Activated T-cell treated with anti-CD3 and anti-CD28 coated beads, Interleukin-2, amount 50 U/mL, for 72 hours (primary cell): ENCODE data around the gene CFAP99. TPM values are rescaled to one million over a fixed set of nuclear protein-coding genes. Genes with fewer than 3 reads are reported as not detected.

Experiments used
- ATAC-seq, 2 donors: fragments of 150-1000 bp; cut with Tn5 transposase; replicated peaks in 1 of 2; 2 replicates each; pipeline ENCODE4 v1.10.0; 2021; ENCODE audit warnings: moderate library complexity in 2 of 2, mild to moderate bottlenecking in 1 of 2
- DNase-seq, 2 donors: peaks; one replicate each; pipeline ENCODE4 v3.0.0; 2021 to 2022; ENCODE audit warnings: mixed read lengths in 1 of 2
- H3K27ac Mint-ChIP-seq: one replicate; pipeline ENCODE4 v1.8.0; 2022; ENCODE audit warnings: mild to moderate bottlenecking, moderate library complexity, mixed read lengths
- H3K27me3 Mint-ChIP-seq: one replicate; pipeline ENCODE4 v1.8.0; 2022; ENCODE audit warnings: low read depth, mixed read lengths
- H3K36me3 Mint-ChIP-seq, 2 donors: one replicate each; pipeline ENCODE4 v1.8.0; 2022; ENCODE audit warnings: mixed read lengths in 2 of 2, mild to moderate bottlenecking in 1 of 2; ENCODE audit not compliant: insufficient read depth in 2 of 2
- H3K4me1 Mint-ChIP-seq: one replicate; pipeline ENCODE4 v1.8.0; 2022; ENCODE audit warnings: low read depth, mixed read lengths
- H3K4me3 Mint-ChIP-seq, 2 donors: one replicate each; pipeline ENCODE4 v1.8.0; 2022; ENCODE audit warnings: mild to moderate bottlenecking in 2 of 2, mixed read lengths in 2 of 2, moderate library complexity in 2 of 2
- H3K9me3 Mint-ChIP-seq, 2 donors: one replicate each; pipeline ENCODE4 v1.8.0; 2022; ENCODE audit warnings: mixed read lengths in 2 of 2
- total RNA-seq, 2 donors: library from RNA; stranded (reverse); gene quantifications; one replicate each; pipeline ENCODE4 v1.2.3, GENCODE V29; 2022

The CFAP99 gene
- total RNA-seq, 2 donors from 2014 or later: not detected

DNA sequence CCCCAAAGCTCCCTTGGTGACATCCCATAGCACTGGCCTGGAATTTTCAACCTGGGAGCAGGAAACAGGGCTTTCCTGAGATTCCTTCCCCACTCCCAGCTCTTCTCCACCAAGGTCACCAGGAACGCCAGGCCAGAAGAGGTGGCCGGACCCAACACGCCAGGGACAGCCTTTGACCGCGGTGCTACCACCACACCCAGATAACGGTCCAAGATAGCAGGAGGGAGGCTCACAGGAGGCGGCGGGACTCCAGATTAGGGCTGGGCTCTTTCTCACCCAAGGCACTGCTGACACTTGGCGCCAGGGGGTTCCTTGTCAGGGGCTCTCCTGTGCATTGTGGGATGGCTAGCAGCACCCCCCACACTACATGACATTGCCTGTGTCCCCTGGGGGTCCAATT lies 23.2 kb upstream of the CFAP99 start:
- DNase-seq: no peak
- Mint-ChIP-seq H3K4me1 (peaks cover 28% of the 10 kb centered on the region), H3K27me3 (peaks cover 18% of the 10 kb centered on the region), H3K36me3 (no peaks in the 10 kb centered on the region), H3K9me3 (no peaks in the 10 kb centered on the region), H3K4me3 (no peak overlapping the region), H3K27ac (no peak overlapping the region)
- ATAC-seq: no peak

DNA sequence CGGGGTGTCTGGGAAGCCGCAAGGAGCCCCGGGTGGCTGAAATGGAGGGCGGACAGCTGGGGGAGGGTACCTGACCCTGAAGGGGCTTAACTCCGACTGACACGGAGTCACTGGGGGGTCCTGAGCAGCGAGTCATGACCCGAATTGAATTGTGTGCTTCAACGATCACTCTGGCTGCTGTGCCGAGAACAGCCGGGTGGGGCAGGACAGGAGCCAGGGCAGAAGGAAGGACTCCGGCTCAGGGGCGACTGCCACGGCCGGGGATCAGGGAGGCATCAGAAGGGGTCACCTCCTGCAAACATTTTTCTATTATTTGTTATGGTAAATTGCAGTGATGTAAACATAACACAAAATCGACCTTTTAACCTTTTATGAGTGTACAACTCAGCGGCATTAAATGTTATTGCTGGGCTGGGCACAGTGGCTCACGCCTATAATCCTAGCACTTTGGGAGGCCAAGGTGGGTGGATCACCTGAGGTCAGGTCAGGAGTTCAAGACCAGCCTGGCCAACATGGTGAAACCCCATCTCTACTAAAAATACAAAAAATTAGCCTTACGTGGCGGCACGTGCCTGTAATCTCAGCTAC lies 21.9 kb upstream of the CFAP99 start:
- H3K27me3 Mint-ChIP-seq: peaks cover 6% of the 10 kb centered on the region
- H3K9me3 Mint-ChIP-seq: no peaks in the 10 kb centered on the region
- no peak overlapping the region for H3K4me3 Mint-ChIP-seq
- peaks cover 26% of the 10 kb centered on the region for H3K4me1 Mint-ChIP-seq
- no peaks in the 10 kb centered on the region for H3K36me3 Mint-ChIP-seq
- no peak overlapping the region for H3K27ac Mint-ChIP-seq
- DNase-seq (no peak), ATAC-seq (no peak)

DNA sequence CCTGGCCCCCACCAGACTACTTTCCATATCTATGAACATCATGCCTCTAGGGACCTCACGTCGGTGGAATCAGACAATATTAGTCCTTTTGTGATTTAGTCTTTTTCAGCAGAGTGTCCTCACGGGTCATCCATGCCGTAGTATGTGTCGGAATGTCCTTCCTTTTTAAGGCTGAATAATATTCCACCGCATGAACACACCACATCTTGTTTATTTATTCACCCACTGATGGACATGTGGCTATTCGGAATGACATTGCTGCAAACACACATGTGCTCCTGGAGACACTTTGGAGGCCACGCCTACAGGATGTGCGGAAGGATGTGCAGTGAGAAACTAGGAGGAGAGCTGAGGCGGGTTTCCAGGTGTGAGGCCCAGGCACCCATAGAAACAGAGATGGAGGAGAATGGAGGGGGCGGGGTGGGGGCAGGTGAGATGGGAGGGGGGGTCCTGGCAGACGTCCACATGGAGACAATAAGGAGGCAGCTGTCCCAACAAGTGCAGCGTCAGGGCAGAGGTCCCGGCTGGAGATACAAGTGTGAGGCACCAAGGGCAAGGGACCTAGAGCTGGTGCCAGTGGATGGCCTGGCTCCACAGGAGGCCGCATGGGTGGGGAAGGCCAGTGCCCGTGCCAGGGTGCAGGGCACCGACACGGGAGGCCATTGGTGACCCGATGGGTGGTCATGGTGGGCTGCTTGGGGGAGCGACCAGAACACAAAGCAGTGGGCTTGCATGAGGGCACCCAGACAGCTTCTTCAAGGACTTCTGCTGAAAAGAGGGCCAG lies 21.0 kb upstream of the CFAP99 start:
- H3K36me3 Mint-ChIP-seq: no peaks in the 10 kb centered on the region
- no peaks in the 10 kb centered on the region for H3K27me3 Mint-ChIP-seq
- H3K9me3 Mint-ChIP-seq: no peaks in the 10 kb centered on the region
- peaks cover 32% of the 10 kb centered on the region for H3K4me1 Mint-ChIP-seq
- H3K4me3 Mint-ChIP-seq: no peak overlapping the region
- H3K27ac Mint-ChIP-seq: no peak overlapping the region
- no peak for DNase-seq
- ATAC-seq: no peak

DNA sequence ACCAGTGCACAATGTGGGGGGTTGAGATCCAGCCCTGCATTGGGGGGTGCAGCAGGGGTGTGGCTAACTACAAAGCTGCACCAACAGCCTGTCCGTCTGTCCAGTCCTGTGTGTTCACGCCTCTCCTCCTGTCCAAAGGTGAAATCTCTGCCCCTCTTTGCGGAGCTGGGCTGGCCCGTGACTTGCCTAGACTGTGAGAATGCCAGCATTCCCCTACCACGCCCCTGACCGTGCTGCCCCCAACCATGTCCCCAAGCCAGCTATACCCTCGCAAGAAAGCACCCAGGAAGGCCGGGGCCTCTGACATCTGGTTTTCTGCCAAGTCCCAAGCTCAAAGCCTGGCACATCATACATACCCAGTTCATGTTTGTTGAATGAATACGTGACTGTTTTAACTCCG lies 19.5 kb upstream of the CFAP99 start:
- Mint-ChIP-seq H3K9me3 (no peaks in the 10 kb centered on the region), H3K27ac (no peak overlapping the region), H3K4me1 (peaks cover 20% of the 10 kb centered on the region), H3K4me3 (no peak overlapping the region), H3K36me3 (no peaks in the 10 kb centered on the region), H3K27me3 (no peaks in the 10 kb centered on the region)
- no peak for DNase-seq
- ATAC-seq: no peak

DNA sequence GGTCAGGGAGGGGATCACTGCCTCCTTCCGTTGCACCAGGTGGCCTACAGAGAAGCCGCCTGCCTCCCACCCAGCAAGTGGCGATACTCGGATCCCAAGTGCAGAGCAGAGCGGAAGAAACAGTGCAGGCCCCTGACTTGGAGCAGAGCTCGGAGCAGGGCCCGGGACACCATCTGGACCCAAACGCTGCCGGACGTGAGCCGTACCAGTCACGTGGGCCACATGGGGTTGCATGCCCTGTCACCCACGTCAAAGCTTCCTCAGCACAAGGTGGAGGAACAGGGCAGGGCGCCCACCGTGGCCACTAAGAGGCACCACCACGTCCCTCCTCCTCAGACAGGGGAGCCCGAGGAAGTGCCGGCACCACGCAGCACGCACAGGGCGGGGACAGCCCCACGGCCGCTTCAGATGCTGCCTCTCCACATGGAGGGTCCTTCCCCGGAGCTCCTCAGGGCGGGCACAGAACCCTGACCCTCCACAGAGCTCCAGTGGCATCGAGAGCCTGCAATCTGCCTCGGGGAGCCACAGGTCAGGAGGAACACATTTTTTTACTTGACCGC lies 19.0 kb upstream of the CFAP99 start:
- Mint-ChIP-seq H3K4me3 (no peak overlapping the region), H3K36me3 (no peaks in the 10 kb centered on the region), H3K27ac (no peak overlapping the region), H3K4me1 (peaks cover 17% of the 10 kb centered on the region), H3K9me3 (no peaks in the 10 kb centered on the region), H3K27me3 (no peaks in the 10 kb centered on the region)
- ATAC-seq (no peak), DNase-seq (no peak)

DNA sequence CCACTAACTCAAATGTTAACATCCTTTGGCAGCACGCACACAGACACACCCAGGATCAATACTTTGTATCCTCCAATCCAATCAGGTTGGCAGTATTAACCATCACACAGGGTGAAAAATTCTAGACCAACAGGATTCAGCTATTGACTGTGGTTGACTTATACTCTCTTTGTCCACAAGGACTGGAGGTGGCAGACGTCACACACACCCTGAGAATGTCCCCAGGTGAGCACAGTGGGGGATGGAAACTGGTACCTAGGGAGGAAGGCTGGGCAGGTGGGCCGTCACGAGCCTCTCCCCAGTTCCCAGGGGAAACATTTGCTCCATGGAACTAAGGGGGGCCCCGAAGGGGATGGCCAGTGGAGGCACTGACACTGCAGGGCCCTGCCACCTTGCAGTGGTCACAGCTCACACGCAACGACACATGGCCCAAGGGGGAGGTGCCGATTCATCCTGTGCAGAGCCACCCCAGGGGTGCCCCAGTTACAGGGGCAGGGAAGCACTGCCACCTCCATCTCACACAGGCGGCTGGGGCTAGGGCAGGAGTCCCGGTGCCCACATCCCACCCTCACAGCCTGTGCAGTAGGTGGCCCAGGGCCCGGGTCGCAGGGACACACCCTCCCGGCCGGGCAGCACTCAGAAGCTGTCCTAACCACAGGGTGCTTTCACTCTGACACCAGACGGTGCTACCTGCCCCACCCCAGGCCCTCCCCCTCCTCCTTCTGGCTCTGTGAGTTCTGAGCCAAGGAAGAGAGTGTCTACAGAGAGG lies 17.7 kb upstream of the CFAP99 start:
- DNase-seq (peak; percentile 17 to 24), ATAC-seq (peak; percentile 54 to 74)
- Mint-ChIP-seq H3K36me3 (no peaks in the 10 kb centered on the region), H3K27me3 (no peaks in the 10 kb centered on the region), H3K4me1 (peaks cover 11% of the 10 kb centered on the region), H3K9me3 (no peaks in the 10 kb centered on the region), H3K4me3 (peak overlapping the region in 1 of 2 donors; percentile 70), H3K27ac (no peak overlapping the region)

DNA sequence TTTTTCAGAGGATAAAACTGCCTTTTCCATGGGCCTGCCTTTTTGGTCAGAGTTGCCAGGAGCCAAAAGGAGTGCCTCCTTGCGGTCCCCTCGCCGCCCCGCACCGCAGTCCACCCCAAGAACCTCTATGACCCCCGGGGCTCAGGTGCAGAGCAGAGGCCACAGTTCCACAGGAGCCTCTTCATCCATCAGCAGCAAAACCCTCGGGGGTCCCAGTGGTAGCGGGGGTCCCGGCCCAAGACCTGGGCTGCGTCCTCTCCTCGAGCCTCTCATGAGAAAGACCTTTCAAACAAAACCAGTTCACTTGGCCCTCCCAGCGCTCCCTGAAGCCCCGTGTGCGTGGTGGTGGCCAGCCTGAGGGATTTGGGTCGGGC lies 17.2 kb upstream of the CFAP99 start:
- H3K27me3 Mint-ChIP-seq: no peaks in the 10 kb centered on the region
- DNase-seq: no peak
- H3K9me3 Mint-ChIP-seq: no peaks in the 10 kb centered on the region
- H3K36me3 Mint-ChIP-seq: no peaks in the 10 kb centered on the region
- peak overlapping the region; percentile 63 to 70 for H3K4me3 Mint-ChIP-seq
- no peak for ATAC-seq
- H3K27ac Mint-ChIP-seq: no peak overlapping the region
- H3K4me1 Mint-ChIP-seq: peaks cover 13% of the 10 kb centered on the region

DNA sequence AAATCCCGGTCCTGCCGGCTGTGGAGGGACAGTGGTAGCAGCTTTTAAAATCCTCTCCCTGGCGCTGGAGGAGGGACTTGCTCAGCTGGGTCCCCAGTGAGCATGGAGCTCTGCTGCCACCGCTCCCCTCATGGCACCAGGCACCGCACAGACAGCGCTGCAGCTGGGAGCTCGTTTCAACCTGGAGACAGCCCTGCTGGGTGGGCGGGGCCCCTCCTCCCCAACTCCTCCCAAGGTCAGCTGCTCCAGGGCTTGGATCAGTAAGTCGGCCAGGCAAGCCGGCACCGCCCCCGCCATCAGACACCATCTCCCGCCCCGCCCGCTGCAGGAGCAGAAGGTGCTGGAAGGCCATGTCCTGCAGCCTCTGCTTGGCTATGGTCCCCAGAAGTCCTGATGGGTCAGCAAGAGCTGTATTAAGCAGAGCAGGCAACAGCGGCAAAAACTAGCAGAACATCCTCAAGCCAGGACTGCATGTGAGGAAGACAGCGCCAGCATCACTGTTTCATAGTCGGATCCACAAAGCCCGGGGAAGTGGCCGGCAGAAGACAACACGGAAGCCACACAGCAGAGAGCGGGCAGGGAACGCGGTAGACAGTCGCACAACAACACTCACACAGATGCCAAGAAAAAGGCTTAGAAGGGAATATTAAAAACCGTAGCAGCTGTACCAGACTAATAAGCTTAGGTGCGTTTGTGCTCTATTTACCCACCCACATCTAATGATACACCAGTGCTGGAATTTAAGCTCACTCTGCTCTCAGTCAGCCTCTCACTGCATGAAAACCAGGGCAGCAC lies 16.5 kb upstream of the CFAP99 start:
- H3K36me3 Mint-ChIP-seq: no peaks in the 10 kb centered on the region
- no peaks in the 10 kb centered on the region for H3K27me3 Mint-ChIP-seq
- DNase-seq: no peak
- ATAC-seq: peak; percentile 33 to 42
- no peak overlapping the region for H3K27ac Mint-ChIP-seq
- H3K4me1 Mint-ChIP-seq: peaks cover 20% of the 10 kb centered on the region
- H3K9me3 Mint-ChIP-seq: no peaks in the 10 kb centered on the region
- peak overlapping the region; percentile 63 to 70 for H3K4me3 Mint-ChIP-seq

DNA sequence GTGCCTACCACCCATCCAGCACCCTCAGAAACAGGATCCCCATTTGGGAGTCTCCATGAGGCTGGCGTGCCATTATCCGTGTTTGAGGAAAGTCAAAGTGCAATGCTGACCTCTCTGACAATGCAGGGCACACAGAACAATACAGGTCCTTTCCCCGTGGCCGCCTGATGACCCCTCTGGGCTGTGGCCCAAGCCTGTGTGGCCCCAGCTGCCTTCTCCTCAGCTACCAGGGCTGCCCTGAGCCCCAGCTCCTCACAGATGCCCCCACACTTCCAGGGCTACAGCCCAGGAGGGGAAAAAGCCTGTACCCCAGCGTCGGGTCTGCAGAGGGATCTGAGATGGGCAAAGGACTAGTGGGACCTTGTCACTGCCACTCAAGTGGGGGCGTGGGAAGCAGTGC lies 15.8 kb upstream of the CFAP99 start:
- Mint-ChIP-seq H3K4me3 (peak overlapping the region; percentile 36 to 63), H3K4me1 (peaks cover 20% of the 10 kb centered on the region), H3K27me3 (no peaks in the 10 kb centered on the region), H3K36me3 (no peaks in the 10 kb centered on the region), H3K9me3 (no peaks in the 10 kb centered on the region), H3K27ac (no peak overlapping the region)
- DNase-seq (no peak), ATAC-seq (no peak)

DNA sequence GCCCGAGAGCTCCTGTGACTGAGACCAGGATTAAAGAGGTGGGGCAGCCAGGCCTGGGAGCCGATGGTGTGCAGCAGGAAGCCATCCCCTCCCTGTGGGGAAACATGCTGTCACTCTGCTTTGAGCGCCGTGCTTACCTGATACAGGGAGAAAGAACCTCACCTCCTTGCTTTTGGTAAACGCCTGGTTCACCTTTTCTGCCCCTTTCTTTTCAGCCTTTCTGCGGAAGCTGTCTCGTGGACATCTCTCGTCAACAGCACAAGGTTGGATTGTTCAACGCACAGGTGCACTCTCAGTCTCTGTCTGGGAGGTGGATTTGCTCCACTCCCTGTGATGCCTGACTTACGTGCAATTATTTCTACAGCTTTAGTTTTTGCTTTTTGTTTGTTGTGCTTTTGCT lies 12.3 kb upstream of the CFAP99 start:
- Mint-ChIP-seq H3K27me3 (no peaks in the 10 kb centered on the region), H3K36me3 (no peaks in the 10 kb centered on the region), H3K9me3 (no peaks in the 10 kb centered on the region), H3K4me1 (peaks cover 49% of the 10 kb centered on the region), H3K27ac (no peak overlapping the region), H3K4me3 (no peak overlapping the region)
- ATAC-seq (no peak), DNase-seq (no peak)

DNA sequence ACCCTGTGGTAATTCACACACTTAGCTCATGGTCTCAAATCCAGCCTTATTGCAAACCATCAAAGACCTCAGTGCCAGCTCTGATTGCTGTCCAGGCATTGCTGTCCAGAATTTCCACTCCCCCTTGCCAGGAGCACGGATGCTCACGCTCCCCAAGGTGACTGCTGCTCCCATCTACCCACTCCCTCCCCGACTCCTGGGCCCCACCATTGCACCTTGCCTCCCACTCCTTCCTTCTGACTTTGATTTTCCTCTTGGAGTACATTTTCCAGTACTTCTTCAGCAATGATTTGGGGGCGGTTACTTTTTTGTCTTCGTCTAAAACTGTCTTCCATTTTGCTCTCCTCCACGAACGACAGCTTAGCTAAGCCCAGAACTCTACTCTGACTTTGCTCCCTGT lies 11.8 kb upstream of the CFAP99 start:
- Mint-ChIP-seq H3K4me1 (peaks cover 49% of the 10 kb centered on the region), H3K36me3 (no peaks in the 10 kb centered on the region), H3K9me3 (no peaks in the 10 kb centered on the region), H3K27ac (no peak overlapping the region), H3K27me3 (no peaks in the 10 kb centered on the region), H3K4me3 (no peak overlapping the region)
- DNase-seq: no peak
- ATAC-seq: no peak

DNA sequence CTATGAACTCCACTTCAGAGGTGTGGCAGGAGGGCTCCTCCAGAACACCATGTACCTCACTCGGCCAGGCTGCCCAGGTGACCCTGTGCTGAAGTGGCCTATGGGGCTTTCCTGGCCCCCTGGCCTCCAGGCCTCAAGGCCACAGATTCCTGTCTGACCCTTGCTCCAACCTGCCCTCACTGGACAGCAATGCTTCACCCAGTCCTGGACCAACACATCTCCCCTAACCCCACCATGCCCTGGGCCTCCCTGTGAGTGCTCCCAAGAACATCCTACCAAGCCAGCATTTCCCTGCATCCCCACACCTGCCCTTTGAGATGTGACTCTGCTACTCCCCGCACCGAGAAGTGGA lies 10.8 kb upstream of the CFAP99 start:
- DNase-seq (no peak), ATAC-seq (no peak)
- Mint-ChIP-seq H3K9me3 (no peaks in the 10 kb centered on the region), H3K27me3 (no peaks in the 10 kb centered on the region), H3K4me1 (peaks cover 54% of the 10 kb centered on the region), H3K36me3 (no peaks in the 10 kb centered on the region), H3K4me3 (no peak overlapping the region), H3K27ac (no peak overlapping the region)
